ENCODE measurements around the gene CYLD. TPM values are rescaled to one million over a fixed set of nuclear protein-coding genes. Genes with fewer than 3 reads are reported as not detected.

The CYLD gene
- polyA plus RNA-seq, 3 donors = 18.2 to 25.1 (median 23.0) TPM

Other genes starting within 250 kb of the CYLD start
- gene NKD1, start 193.7 kb upstream of the CYLD start, polyA plus RNA-seq (ENCODE audit: insufficient read length in 3 of 3) = 10 to 100 TPM; 10.6 to 13.5 (median 11.8) TPM
- gene SNX20, start 60.8 kb upstream of the CYLD start, polyA plus RNA-seq (ENCODE audit: insufficient read length in 3 of 3) = under 1 TPM; 0.36 to 0.85 (median 0.47) TPM
- gene NOD2, start 48.5 kb upstream of the CYLD start, polyA plus RNA-seq (ENCODE audit: insufficient read length in 3 of 3) = under 1 TPM; 0.37 to 0.57 (median 0.47) TPM

Data from renal cortex interstitium (tissue), 3 donors.